ENCODE results near the gene PFDN2.

Gene PFDN2

GRCh38 chr1:161051219-161051618 is 66.6 kb downstream of the PFDN2 start:
- no peak for DNase-seq (ENCODE audit: low spot score)
